Measurements from ENCODE around the gene AMBRA1.

Gene AMBRA1

DNA sequence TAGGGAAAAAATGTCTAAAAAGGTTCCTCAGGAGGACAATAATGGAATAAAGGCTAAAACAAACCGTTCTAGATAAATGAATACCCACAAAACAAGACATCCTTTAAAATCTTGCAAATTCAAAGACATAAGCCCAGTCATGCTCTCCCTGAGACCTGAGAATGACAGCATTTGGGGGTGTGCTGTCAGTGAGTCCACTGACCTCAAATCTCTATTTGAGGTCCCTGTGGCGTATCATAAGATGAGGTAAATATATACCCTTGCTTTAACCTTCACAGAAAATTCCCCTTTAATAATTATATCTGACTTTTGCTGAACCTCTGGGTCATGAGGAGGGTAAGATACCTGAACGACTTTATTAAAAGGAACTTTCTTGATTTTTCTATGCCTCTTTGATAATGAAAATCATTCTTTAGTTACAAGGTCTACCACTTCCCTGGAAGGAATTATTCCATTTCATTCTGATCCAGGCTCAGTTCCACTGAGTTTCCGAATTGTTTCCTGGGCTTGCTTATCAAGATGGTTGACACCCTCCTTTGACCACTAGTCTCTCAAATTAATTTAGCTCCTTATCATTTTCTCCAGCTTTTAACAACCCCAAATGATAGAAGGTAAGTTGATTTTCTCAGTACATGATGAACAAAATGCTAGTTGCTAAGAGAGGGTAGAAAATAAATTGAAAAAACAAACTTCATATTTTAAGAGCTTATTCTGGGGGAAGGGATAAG, 148.5 kb downstream of the AMBRA1 start:
- TF ChIP-seq POLR2A (IDR thresholded peaks at IDR 0.05; ENCODE audit: low read depth, low read length), result no peak
- DNase-seq (ENCODE audit: insufficient read length, low spot score), result no peak
- no peak for FAIRE-seq

DNA sequence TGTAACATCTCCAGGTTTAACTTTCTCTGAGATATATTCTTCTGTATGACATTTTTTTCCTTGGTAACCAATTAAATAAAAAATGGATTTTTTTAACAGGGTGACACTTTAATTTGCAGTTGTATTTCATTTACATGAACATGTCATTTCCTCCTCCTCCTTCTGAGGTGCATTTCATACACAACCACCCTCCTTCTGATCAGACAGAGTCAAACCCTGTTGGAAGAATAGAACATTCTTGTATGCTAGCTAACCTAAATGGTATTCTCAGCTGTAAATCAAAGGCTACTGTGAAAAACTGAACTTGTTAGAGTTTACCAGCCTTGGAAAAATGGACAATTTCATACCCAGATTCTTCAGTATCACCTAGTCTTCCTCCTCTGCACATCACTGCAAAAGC, 149.5 kb downstream of the AMBRA1 start:
- FAIRE-seq (peak; percentile 48), DNase-seq (ENCODE audit: insufficient read length, low spot score) (no peak)
- no peak for TF ChIP-seq POLR2A (IDR thresholded peaks at IDR 0.05; ENCODE audit: low read depth, low read length)

DNA sequence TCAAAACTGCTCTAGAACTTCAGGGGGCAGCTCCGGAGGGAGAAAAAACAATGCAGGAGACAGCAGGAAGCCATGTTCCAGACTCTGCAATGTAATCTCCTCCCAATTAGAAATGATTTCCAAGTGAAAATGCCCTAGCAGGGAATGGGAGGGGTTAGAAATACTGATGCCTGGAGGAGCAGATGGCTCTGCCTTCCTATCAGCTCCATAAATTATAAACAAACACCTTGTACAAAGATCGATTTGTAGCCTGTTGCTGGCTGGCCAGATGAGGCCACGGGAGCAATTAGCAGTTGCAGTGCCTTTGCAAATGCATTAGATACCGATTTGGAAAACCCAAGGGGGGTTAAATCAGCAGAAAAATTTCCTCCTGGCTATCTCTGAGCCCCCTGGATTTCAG, 155.6 kb downstream of the AMBRA1 start:
- DNase-seq (ENCODE audit: insufficient read length, low spot score), result no peak
- no peak for FAIRE-seq
- TF ChIP-seq POLR2A (IDR thresholded peaks at IDR 0.05; ENCODE audit: low read depth, low read length), result no peak

DNA sequence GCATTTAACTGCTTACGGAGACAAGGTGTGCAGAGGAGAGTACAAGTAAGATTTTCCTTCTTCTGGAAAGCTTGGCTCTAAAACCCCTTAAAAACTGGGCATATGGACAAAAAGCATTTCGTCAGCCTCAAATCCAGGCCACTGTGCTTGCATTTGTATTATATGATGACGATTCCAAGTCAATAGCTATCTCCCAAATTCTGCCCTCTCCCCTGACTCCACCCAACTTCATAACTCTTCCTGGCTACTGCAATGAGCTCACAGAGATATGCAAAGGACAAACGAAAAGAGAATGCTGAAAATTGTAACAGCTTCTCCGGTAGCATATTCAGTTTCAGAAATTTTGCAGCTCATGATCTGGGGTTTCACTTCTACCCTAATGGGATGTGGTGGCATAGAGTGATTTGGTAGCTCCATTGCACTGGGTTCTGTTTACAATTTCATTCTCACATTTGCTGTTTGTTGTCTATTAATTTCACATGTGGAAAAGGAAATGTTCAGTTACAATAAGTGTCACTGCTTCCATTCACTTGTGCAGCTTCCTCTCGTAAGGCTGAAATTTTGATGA, 156.6 kb downstream of the AMBRA1 start:
- DNase-seq (ENCODE audit: insufficient read length, low spot score), result no peak
- FAIRE-seq, result no peak

DNA sequence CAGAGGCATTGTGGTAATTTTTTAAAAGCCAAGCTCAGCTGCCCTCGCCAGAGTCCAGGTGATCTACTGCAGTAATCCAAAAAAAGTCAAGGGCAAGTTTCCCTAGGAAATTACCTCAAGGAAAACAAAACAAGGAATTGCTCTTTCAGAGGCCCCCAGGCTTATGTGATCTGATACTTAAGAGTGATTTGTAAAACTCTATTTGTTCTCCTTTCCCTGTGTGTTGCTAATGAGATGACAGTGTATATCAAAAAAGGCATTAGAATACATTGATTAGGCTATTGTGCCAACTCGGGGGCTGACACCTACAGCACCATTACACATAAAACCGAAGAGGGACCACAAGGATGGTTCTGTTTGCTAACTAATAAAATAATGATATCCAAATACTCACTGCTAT, 157.7 kb downstream of the AMBRA1 start:
- TF ChIP-seq POLR2A (IDR thresholded peaks at IDR 0.05; ENCODE audit: low read depth, low read length), result no peak
- DNase-seq (ENCODE audit: insufficient read length, low spot score), result no peak
- no peak for FAIRE-seq

More for the DNA sequence above, 156.6 kb downstream of the AMBRA1 start:
- no peak for TF ChIP-seq POLR2A (IDR thresholded peaks at IDR 0.05; ENCODE audit: low read depth, low read length)

DNA sequence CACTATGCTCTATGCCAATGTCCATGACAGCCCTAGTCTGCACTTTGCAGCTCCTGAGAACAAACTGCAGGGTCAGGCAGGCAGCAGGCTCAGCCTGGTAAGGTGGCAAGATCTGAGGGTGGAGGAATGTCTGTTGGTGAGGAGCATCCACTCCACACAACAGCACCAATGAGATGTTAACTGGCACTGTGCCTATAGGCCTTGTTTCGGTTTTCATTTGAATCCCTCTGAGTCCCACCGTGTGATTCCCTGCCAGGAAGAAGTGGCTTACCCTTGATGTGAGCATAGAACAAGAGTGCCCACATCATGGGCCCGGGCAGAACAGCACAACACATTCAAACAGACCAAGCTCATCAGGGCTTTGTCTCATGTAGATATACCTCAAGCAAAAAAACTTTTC, 158.1 kb downstream of the AMBRA1 start:
- no peak for TF ChIP-seq POLR2A (IDR thresholded peaks at IDR 0.05; ENCODE audit: low read depth, low read length)
- DNase-seq (ENCODE audit: insufficient read length, low spot score), result no peak
- FAIRE-seq, result no peak

DNA sequence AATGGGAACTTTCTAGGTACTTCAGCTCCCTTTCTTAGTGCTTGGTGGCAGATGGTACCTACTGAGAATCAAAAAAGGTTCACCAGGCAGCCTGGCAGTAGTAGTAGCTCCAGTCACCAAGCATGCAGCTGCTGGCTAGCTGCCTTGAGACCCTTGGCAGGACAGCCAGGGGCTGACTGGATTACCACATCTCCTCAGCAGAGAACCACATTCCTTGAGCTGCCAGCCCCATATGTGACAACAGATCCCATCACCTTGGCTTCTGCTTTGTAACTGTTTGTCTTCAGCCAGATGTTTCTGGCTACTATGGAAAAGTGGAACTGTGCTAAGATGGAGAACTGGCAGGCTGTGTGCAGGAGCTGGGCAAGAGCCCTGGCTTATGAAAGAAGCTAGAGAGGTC, 162.6 kb downstream of the AMBRA1 start:
- TF ChIP-seq POLR2A (IDR thresholded peaks at IDR 0.05; ENCODE audit: low read depth, low read length), result no peak
- DNase-seq (ENCODE audit: insufficient read length, low spot score) (no peak), FAIRE-seq (no peak)

DNA sequence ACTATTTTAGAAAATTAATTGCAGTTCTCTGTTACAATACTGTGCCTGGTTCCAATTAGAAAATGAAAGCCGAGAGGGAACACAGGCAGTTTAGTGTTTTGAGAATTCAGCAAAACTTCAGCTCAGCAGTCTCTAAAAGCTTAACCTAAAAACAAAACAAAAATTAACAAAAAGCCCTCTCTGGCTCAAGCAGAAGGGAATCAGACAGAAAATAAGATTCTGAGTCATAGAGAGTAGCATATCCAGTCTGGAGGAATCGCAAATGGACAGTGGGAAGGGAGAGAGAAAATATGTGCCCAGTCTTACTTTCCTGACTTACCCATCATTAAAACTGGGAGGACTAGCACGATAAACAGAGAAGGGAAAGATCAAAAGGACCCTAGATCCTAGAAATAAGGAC, 164.1 kb downstream of the AMBRA1 start:
- FAIRE-seq (no peak), DNase-seq (ENCODE audit: insufficient read length, low spot score) (no peak)

DNA sequence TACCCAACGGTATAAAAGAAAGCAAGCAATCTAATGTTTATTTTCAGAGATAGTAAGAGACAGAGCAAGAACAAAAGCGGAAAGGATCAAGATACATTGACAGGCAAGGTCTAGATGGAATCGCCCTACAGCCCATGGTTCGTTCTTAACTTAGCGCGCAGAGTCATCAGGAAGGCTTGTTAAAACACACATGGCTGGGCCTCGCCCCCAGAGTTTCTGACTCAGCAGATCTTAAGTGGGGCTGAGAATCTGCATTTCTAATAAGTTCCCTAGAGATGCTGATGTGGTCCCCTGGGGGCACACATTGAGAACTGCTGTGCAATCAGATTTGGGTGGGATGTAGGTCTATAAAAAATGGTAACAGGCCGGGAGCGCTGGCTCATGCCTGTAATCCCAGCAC, 166.5 kb downstream of the AMBRA1 start:
- FAIRE-seq, result no peak
- TF ChIP-seq POLR2A (IDR thresholded peaks at IDR 0.05; ENCODE audit: low read depth, low read length), result no peak
- no peak for DNase-seq (ENCODE audit: insufficient read length, low spot score)

More for the DNA sequence above, 164.1 kb downstream of the AMBRA1 start:
- no peak for TF ChIP-seq POLR2A (IDR thresholded peaks at IDR 0.05; ENCODE audit: low read depth, low read length)

DNA sequence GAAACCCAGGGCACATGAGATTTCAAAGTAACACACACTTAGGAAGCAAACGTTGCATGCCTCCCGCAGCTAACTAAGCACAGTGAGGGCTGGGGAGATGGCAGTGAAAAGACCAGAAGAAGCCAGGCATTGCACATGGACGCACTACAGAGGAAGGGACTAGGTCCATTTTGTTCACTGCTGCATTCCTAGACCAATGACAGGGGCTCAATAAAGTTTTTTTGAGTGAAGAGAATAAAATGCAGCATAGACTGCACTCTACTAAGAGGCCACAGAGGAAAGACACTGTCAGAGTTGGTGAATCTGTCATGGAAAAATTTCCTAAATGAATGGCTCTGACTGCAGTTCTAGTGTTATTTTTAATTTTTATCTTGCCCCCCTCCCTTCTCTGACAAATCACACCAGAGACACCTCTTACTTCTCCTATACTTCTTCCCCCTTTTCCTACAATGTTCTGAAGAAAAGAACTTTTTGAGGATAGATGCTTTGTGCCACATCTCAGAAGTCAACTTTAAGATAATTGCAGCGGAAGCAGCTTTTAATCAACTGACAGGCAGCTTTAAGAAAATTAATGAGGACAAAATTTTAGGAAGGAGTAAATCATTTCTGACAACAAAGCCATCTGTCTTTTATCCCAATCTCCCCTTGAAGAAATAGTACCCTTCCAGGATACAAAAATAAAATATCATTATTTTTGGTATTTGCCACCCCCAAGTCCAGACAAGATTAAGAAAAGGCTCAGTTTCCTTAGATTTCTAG, 167.4 kb downstream of the AMBRA1 start:
- FAIRE-seq (no peak), DNase-seq (ENCODE audit: insufficient read length, low spot score) (no peak)
- TF ChIP-seq POLR2A (IDR thresholded peaks at IDR 0.05; ENCODE audit: low read depth, low read length), result no peak

DNA sequence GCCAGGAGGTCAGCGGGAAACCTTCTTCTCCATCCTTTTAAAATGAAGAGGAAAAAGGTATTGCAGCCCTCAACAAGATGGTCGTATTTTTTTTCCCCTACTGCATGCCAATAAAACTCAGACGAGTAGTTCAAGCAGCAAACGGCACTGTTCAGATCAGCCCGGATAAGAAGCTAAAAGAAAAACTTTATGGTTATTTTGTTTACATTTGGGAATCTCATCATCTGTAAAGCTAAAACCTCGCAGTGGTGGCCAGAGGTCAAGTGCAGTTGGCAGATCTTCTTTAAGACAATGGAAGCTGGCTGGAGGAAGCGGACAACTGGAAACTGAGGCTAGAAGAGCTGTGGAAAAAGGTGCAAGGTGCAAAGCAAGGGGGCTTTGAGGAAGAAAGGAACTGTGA, 171.2 kb downstream of the AMBRA1 start:
- DNase-seq (ENCODE audit: insufficient read length, low spot score) (no peak), FAIRE-seq (no peak)
- TF ChIP-seq POLR2A (IDR thresholded peaks at IDR 0.05; ENCODE audit: low read depth, low read length), result no peak

DNA sequence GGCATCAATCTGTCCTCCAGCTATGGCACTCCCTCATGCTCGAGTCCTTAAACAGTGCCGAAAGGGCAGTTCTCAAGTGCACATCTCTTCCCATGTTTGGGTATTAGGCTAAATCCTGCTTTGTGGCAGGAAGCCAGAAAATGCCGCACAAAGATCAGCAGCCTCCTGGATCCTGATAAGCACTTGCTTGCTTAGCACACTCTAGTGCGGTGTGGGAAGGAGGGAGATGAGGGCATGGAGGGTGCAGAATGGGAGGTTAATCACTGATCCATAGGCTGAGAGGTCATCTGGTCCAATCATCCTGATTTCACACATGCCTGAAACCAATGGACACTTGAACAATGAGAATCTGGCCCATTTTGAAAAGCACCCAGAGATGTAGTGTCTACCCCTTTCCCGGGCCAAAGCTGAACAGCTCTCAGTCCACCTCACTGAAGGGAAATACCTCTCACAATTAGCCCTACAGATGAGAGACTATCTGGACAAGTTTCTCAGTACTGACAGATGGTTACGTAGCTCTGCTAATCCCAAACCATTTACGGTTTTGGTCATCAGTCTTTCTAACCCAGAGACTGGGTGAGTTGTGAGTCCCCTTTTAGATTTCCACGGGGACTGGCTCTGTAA, 172.5 kb downstream of the AMBRA1 start:
- TF ChIP-seq POLR2A (IDR thresholded peaks at IDR 0.05; ENCODE audit: low read depth, low read length), result no peak
- DNase-seq (ENCODE audit: insufficient read length, low spot score) (no peak), FAIRE-seq (no peak)

DNA sequence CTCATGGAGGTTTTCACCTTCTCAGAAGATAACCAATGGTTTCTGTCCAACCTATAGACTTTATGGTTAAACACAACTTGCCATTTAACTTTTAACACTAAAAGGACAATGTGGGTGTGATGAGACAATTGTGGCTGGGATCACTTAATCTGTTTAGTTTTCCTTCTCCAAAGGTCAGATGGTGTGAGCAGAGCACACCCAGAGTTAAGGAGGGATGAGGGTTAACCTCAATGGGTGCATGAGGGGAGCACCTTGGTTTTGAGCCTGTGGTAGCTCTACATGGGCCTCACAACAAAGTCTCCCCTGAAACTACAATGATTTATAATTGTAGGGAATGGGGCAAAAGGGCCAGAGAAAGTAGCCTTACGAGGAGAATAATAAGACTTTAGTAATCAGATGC, 173.3 kb downstream of the AMBRA1 start:
- no peak for DNase-seq (ENCODE audit: insufficient read length, low spot score)
- no peak for FAIRE-seq
- TF ChIP-seq POLR2A (IDR thresholded peaks at IDR 0.05; ENCODE audit: low read depth, low read length), result no peak

DNA sequence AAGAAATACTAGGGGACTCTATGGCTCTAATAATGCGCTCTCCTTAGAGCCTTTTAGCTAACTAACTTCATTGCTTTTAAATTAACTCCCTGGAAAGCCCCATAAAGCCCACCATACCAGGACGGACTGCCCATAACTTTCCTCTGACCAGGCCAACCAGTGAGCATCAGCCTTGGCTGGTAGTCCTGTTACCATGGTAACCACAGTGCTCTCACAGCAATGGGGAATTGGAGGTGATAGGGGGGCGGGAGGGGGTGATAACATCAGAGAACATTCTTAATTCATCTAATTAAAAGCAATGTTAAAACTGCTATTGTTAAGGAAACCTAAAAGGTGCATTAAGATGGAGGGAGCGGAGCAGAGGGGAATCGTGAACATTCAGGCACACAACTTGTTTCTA, 175.1 kb downstream of the AMBRA1 start:
- TF ChIP-seq POLR2A (IDR thresholded peaks at IDR 0.05; ENCODE audit: low read depth, low read length), result no peak

More for the DNA sequence above, 175.1 kb downstream of the AMBRA1 start:
- DNase-seq (ENCODE audit: insufficient read length, low spot score) (no peak), FAIRE-seq (no peak)

Data from H54 (cell line).